Measurements from ENCODE around the gene TRMO. TPM values are rescaled to one million over a fixed set of nuclear protein-coding genes. Genes with fewer than 3 reads are reported as not detected.

TRMO gene
- total RNA-seq, 2 donors from 2014 or later: 41.2 to 46.3 TPM

DNA sequence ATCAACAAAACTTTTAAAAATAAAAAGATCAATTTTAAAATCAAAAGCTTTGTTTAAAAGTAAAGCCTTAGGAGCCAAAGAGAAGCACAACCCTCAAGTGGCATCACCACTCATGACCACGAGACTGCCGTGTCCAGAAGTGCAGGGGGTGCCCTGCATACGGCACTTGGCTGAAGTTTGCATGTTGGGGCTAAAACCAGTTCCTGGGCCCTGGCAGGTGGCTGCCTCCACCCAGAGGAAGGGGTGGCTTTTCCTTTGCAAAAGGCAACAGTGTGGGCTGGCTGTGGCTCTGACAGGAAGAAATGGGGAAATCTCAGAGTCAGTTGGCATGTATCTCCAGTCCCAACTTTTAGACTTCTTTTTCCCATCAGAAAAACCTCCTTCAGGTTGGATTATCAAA lies 15.3 kb downstream of the TRMO start:
- DNase-seq (no peak), ATAC-seq (peak; percentile 17)
- H3K9me3 ChIP-seq (ENCODE audit: control insufficient read depth, low read length, poor library complexity, severe bottlenecking): no peaks in the 10 kb centered on the region
- H3K27me3 Mint-ChIP-seq: no peaks in the 10 kb centered on the region
- H3K4me1 Mint-ChIP-seq: peaks cover 69% of the 10 kb centered on the region
- peaks cover 11% of the 10 kb centered on the region for H3K36me3 Mint-ChIP-seq (ENCODE audit: low read depth)
- H3K27ac Mint-ChIP-seq: peak overlapping the region; percentile 99
- peak overlapping the region; percentile 91 for H3K4me3 Mint-ChIP-seq

DNA sequence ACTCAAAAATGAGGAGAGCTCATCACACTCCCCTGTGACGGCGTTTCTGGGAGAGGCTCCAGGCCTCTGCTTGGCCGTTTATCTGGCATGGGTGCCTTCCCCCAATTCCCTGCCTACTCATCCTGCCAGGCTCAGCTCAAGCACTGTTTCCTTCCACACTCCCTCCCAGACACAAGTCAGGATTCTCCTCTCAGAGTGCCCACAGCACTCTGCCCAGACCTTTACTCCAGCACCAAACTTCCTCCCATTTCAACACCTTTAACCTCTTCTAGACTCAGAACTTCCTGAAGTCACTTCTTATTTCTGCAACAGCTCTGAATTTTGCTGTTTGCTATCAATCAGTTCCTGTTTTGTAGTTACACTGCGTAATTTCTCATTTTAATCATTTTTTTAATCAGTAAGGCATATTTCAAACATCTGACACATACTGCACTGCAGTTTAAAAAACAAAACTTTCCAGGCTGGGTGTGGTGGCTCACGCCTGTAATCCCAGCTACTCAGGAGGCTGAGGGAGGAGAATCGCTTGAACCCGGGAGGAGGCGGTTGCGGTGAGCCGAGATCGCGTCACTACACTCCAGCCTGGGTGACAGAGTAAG lies 16.0 kb downstream of the TRMO start:
- peak; percentile 39 for ATAC-seq
- H3K4me3 Mint-ChIP-seq: peak overlapping the region; percentile 91
- H3K4me1 Mint-ChIP-seq: peaks cover 71% of the 10 kb centered on the region
- H3K27me3 Mint-ChIP-seq: no peaks in the 10 kb centered on the region
- peaks cover 13% of the 10 kb centered on the region for H3K36me3 Mint-ChIP-seq (ENCODE audit: low read depth)
- no peaks in the 10 kb centered on the region for H3K9me3 ChIP-seq (ENCODE audit: control insufficient read depth, low read length, poor library complexity, severe bottlenecking)
- peak overlapping the region; percentile 99 for H3K27ac Mint-ChIP-seq
- peak in 1 of 3 donors; percentile 55 for DNase-seq

DNA sequence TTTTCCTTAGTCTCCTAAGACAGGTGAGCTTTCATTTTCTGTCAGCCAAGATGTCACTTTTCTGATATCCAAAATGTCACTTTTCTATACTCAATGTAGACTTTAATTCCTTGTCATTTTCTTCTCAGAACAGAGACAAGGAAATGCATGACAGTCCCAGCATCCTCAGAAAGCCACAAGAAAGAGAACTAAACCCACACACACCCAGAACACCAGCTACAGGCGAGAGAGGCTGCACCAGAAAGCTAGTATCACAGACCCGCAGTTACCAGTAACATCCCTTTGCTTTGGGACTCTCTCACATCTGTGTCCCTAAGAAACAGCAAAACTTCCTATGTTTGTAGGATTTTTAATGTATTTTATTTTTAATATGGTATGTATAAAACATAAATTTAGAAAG lies 17.1 kb downstream of the TRMO start:
- H3K9me3 ChIP-seq (ENCODE audit: control insufficient read depth, low read length, poor library complexity, severe bottlenecking): no peaks in the 10 kb centered on the region
- Mint-ChIP-seq H3K36me3 (ENCODE audit: low read depth) (peaks cover 6% of the 10 kb centered on the region), H3K27me3 (no peaks in the 10 kb centered on the region), H3K4me1 (peaks cover 70% of the 10 kb centered on the region), H3K4me3 (peak overlapping the region; percentile 91), H3K27ac (peak overlapping the region; percentile 99)
- DNase-seq (peak in 2 of 3 donors; percentile 34 to 48), ATAC-seq (peak; percentile 84)

DNA sequence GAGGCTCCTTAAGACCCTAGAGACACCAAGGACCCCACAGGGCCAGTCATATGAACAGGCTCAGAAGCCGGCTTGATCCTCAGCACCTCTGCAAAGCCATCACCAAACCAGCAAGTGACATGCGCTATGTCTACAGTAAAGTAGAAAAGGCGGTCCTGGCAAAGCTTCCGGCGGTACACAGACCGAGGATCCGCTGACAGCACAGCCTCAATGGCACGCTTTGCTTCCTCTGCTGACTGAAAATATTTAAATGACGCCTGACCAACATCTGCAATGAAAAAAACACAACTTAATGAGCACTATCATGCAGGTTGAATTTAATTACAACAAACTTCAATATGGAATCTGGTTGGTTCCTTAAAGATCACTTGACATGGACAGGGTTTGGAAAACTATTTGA lies 17.6 kb downstream of the TRMO start:
- H3K27me3 Mint-ChIP-seq: no peaks in the 10 kb centered on the region
- DNase-seq (peak; percentile 24 to 42 (median 30)), ATAC-seq (peak; percentile 70)
- peaks cover 4% of the 10 kb centered on the region for H3K36me3 Mint-ChIP-seq (ENCODE audit: low read depth)
- peak overlapping the region; percentile 91 for H3K4me3 Mint-ChIP-seq
- H3K4me1 Mint-ChIP-seq: peaks cover 65% of the 10 kb centered on the region
- H3K9me3 ChIP-seq (ENCODE audit: control insufficient read depth, low read length, poor library complexity, severe bottlenecking): no peaks in the 10 kb centered on the region
- H3K27ac Mint-ChIP-seq: peak overlapping the region; percentile 99

DNA sequence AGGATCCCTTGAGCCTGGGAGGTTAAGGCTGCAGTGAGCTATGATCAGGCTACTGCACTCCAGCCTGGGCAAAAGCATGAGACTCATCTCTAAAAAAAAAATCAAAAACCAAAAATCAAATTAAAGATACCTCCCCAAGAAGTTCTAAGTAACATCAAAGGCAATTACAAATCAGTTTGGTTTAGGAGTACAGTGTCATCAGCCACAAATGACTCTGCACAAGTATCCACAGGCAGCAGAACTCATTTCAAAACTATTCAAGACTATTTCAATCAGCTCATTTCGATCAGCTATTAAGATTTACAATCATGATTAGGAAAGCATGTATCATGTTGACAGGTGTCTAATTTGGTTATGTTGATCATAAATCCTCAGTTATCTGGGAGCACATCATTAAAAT lies 19.1 kb downstream of the TRMO start:
- DNase-seq: no peak
- no peaks in the 10 kb centered on the region for H3K9me3 ChIP-seq (ENCODE audit: control insufficient read depth, low read length, poor library complexity, severe bottlenecking)
- no peak for ATAC-seq
- H3K4me1 Mint-ChIP-seq: peaks cover 57% of the 10 kb centered on the region
- no peak overlapping the region for H3K4me3 Mint-ChIP-seq
- peaks cover 4% of the 10 kb centered on the region for H3K36me3 Mint-ChIP-seq (ENCODE audit: low read depth)
- peak overlapping the region; percentile 99 for H3K27ac Mint-ChIP-seq
- no peaks in the 10 kb centered on the region for H3K27me3 Mint-ChIP-seq

DNA sequence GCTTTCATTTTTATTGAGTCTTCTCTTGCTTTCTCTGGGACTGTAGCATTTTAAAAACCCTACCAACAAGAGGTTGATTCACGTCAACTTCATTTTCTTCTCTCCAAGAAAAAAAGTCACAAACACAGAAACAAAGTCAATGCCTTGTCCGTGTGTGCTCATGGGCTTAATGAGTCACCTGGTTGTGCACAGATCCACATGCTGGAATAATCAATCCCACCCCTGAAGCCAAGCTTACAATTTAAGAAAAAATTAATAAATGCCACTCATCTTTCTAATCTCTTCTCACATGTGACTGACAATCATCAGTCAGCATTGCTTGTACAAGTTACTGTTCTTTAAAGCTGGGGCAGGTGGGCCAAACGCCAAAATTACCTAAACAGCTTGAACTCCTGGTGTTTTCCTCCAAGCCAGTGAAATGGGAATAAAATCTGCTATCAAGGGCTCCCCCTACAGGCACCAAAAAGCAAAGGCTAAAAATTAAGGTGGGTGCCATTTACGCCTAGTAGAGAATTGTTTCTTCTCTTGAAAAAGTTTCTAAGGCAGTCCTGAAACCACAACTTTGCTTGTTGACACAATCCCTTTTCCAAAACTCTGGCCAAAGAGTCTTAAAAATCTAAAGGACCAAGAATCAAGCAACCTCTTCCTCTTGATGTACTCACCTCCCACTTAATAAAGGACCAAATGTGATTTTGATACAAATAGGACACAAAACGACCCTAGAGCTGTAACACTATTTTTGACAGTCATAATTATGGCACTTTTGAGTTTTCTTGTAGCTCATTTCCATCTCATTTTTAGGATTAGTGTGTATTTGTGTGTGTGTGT lies 21.3 kb downstream of the TRMO start:
- Mint-ChIP-seq H3K4me3 (no peak overlapping the region), H3K4me1 (peaks cover 41% of the 10 kb centered on the region), H3K36me3 (ENCODE audit: low read depth) (peaks cover 2% of the 10 kb centered on the region), H3K27me3 (no peaks in the 10 kb centered on the region), H3K27ac (peak overlapping the region; percentile 99)
- H3K9me3 ChIP-seq (ENCODE audit: control insufficient read depth, low read length, poor library complexity, severe bottlenecking): no peaks in the 10 kb centered on the region
- ATAC-seq (no peak), DNase-seq (no peak)

- Mint-ChIP-seq H3K27ac (peak overlapping the region; percentile 19), H3K4me3 (peak overlapping the region; percentile 45), H3K36me3 (ENCODE audit: low read depth) (peaks cover 4% of the 10 kb centered on the region), H3K27me3 (no peaks in the 10 kb centered on the region), H3K4me1 (peaks cover 34% of the 10 kb centered on the region)
- DNase-seq: no peak
- ATAC-seq: no peak
- H3K9me3 ChIP-seq (ENCODE audit: control insufficient read depth, low read length, poor library complexity, severe bottlenecking): no peaks in the 10 kb centered on the region
Measured at GRCh38 chr9:97900103-97900737, 22.1 kb downstream of the TRMO start.

- H3K27me3 Mint-ChIP-seq: no peaks in the 10 kb centered on the region
- no peaks in the 10 kb centered on the region for H3K9me3 ChIP-seq (ENCODE audit: control insufficient read depth, low read length, poor library complexity, severe bottlenecking)
- peaks cover 3% of the 10 kb centered on the region for H3K36me3 Mint-ChIP-seq (ENCODE audit: low read depth)
- DNase-seq (no peak), ATAC-seq (no peak)
- peak overlapping the region; percentile 85 for H3K27ac Mint-ChIP-seq
- peaks cover 4% of the 10 kb centered on the region for H3K4me1 Mint-ChIP-seq
- H3K4me3 Mint-ChIP-seq: no peak overlapping the region
Measured at GRCh38 chr9:97895695-97896332, 26.5 kb downstream of the TRMO start.

- no peak for DNase-seq
- no peak for ATAC-seq
- Mint-ChIP-seq H3K4me1 (peaks cover 3% of the 10 kb centered on the region), H3K27me3 (no peaks in the 10 kb centered on the region), H3K27ac (peak overlapping the region; percentile 85), H3K36me3 (ENCODE audit: low read depth) (peaks cover 3% of the 10 kb centered on the region), H3K4me3 (no peak overlapping the region)
- no peaks in the 10 kb centered on the region for H3K9me3 ChIP-seq (ENCODE audit: control insufficient read depth, low read length, poor library complexity, severe bottlenecking)
Measured at GRCh38 chr9:97895211-97895610, 27.1 kb downstream of the TRMO start.

DNA sequence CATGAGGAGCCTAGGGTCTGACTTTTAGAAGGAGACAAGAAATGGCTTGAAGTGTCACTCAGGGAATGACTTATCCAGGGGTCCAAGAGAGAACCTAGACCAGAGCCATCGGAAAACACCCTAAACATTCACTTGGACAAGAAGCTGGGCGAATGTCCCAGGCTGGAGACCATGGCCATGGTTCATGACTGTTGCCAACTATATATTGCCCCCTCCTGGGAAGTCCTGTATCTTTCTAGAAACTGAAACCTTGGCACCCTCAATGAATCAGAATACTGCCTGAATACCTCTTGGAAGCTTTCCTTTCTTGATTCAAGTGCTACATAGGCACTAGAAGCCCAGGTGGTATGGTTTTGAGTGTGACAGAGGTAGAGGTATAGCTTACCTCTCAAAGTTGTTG lies 29.9 kb downstream of the TRMO start:
- no peaks in the 10 kb centered on the region for H3K9me3 ChIP-seq (ENCODE audit: control insufficient read depth, low read length, poor library complexity, severe bottlenecking)
- Mint-ChIP-seq H3K4me1 (peaks cover 4% of the 10 kb centered on the region), H3K4me3 (no peak overlapping the region), H3K36me3 (ENCODE audit: low read depth) (peaks cover 5% of the 10 kb centered on the region), H3K27ac (no peak overlapping the region), H3K27me3 (no peaks in the 10 kb centered on the region)
- no peak for DNase-seq
- ATAC-seq: no peak

DNA sequence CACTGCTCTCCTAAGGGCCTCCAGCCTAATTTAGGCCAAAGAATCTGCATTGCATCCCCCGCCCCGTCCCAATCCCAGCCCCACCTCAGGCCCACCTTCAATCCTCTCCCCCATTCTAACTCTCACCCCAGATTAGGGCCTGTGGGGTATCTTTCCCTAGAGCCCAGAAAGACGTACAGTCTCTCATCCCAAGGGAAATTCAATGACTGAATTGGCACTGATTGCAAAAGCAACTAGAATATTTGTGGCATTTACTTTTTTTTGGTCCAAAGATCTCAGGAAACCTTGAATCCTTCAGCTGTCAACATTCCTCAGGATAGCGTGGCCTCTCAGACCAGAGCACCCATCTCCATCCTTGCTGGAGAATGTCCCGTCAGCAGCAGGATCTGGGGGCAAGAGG lies 30.6 kb downstream of the TRMO start:
- Mint-ChIP-seq H3K4me3 (peak overlapping the region; percentile 7), H3K27ac (no peak overlapping the region), H3K4me1 (peaks cover 4% of the 10 kb centered on the region), H3K27me3 (no peaks in the 10 kb centered on the region), H3K36me3 (ENCODE audit: low read depth) (peaks cover 5% of the 10 kb centered on the region)
- no peaks in the 10 kb centered on the region for H3K9me3 ChIP-seq (ENCODE audit: control insufficient read depth, low read length, poor library complexity, severe bottlenecking)
- no peak for ATAC-seq
- DNase-seq: no peak

DNA sequence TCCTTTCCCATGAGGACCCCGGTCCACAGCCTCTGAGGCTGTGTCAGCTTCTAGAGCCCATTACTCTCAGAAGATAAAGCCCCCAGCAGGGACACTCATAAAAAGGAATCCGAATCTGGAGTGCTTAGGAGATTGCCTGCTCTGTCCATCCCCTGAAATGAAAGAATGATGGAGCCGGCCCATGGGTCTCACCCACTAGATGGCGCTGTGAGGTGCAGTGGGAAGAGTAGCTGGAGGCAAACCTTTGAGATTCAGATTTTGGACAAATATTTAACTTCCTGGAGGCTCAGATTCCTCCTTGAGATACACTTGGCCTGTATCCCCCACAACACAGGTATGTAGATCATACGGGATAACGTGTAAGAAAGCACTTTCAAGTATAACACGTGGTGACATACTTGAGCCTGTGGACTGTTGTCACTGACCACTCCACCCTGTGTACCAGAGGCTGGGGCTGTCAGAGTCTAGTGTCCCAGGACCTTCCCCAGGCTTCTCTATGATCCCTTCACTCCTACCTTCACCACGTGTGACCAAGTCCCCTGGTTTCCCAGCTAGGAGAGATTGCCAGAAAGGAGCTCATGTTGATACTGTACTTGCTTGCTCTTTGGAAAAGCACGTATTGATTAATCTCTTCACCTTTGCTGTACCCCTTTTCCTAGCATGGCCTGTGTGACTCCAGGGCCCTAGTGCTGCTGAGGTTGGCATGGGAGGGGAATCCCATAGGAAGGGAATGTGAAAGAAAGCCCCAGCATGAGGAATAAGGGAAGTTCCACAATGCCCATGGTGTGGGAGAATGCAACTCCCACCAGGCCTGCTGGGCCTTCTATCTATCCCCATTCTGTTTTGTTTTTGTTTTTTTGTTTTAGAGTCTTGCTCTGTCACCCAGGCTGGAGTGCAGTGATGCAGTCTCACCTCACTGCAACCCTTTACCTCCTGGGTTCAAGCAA lies 32.1 kb downstream of the TRMO start:
- Mint-ChIP-seq H3K36me3 (ENCODE audit: low read depth) (peaks cover 3% of the 10 kb centered on the region), H3K27me3 (no peaks in the 10 kb centered on the region), H3K4me3 (no peak overlapping the region), H3K4me1 (peaks cover 4% of the 10 kb centered on the region), H3K27ac (peak overlapping the region; percentile 19)
- ATAC-seq (peak; percentile 77), DNase-seq (peak; percentile 41 to 62 (median 44))
- H3K9me3 ChIP-seq (ENCODE audit: control insufficient read depth, low read length, poor library complexity, severe bottlenecking): no peaks in the 10 kb centered on the region

Data from T-helper 17 cell (primary cell).